Activated naive CD4-positive, alpha-beta T cell (primary cell): Measurements from ENCODE around the gene RWDD1.
A peak's percentile ranks its signal among the peaks of the same experiment; 100 is the strongest.
"Not testable (repeated sequence)": the region's sequence is repeated elsewhere in the genome, so short reads cannot be mapped to it uniquely, and the experiment has no call there.

Experiments used
- DNase-seq, 4 experiments: peaks; one replicate each; lab custom pipeline; 2025; lab: John Stamatoyannopoulos, UW

RWDD1 gene

DNA sequence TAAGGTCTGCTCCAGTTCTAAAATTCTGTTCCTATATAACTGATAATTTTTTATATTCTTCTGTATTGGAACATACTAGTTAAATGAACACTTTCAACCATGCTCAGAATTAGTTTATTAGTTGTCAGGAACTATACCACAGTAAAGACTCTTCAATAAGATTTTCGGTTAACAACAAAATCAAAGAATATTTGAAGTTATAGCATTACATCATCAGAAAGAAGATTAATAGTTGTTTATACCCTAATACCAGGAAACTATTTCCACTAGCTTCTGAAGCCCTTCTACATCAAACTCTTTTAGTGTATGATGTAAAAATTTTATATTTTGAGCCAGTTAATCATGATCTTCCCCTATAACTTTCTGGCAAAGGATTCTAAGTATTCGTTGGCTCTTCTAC lies 11.2 kb upstream of the RWDD1 start:
- DNase-seq: no peak

DNA sequence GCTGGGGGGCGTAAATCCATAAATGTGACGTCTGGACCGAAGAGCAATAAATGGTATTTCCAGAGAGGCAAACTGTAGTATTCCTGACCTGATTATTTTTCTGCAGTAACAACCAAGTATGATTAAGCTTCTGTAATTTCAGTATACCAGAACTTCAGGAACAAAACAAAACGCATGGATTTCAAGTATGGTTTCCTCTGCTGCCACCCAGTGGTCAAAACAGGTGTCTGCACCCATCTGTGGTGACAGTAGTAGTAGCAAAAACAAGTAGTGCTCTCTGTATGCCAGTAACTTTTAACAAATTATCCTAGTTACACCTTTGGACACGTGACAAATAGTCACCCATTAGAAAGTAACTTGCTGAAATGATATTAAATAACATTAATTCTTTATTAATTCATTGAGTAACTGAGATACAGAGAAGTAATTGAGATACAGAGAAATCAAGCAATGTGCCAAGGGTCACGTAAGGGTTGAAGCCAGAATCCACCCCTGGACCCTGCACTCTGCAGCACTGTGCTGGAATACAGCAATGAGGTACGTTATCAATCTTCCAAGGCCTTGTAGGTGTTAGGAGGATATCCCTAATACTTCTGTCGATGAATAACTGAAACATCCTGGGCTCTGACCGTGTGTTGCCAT lies 9.8 kb upstream of the RWDD1 start:
- DNase-seq: peak; percentile 5 to 44 (median 27)

DNA sequence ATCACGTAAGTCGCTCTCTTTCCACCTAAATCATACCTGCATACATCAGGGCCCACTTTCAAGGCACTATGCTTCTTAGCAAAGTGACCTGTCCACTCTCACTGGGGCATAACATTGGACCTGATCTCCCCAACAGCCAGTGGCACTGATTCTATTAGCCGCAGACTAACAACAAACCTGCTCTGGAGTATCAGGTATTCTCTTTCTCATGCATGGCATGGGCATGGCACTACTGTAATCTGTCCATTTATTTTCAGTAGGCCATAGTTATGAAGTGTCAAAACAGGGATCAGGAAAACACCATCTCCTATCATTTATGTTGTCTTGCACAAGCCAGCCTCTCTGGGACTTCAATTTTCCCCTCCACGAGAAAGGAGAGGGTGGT lies 9.3 kb upstream of the RWDD1 start:
- no peak for DNase-seq

DNA sequence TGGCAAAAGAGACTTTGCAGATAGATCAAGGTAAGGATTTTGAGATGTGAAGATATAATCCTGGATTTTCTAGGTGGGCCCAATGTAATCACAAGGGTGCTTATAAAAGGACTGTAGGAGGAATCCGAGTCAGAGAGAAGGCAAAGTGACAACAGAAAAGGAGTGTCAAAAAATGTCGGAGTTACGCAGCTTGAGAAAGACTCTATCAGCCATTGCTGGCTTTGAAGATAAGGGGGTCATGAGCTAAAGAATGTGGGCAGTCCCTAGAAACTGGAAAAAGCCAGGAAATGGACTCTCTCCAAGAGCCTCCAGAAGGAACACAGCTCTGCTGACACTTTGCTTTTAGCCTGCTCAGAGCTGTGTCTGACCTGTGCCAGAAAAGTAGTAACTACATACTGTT lies 8.7 kb upstream of the RWDD1 start:
- DNase-seq: no peak

DNA sequence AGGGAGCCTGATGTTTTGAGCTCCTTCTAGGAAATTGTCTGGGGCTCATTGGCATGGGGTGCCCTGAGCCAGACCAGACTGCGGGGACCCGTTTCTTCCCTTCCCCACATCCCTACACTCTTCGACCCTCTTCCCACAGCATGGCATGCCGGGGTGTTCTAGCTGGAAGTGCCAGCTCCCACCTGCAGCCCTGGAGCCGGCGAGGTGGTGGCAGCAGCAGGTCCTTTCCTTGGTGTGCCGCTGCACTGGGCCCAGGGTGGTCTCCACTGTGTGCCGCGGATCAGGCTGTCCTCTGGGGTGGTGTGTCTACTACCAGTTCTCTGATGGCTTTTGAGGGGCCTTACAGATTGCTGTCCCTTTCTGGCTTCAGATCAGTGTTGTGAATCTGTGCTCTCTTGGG lies 7.5 kb upstream of the RWDD1 start:
- no peak for DNase-seq

DNA sequence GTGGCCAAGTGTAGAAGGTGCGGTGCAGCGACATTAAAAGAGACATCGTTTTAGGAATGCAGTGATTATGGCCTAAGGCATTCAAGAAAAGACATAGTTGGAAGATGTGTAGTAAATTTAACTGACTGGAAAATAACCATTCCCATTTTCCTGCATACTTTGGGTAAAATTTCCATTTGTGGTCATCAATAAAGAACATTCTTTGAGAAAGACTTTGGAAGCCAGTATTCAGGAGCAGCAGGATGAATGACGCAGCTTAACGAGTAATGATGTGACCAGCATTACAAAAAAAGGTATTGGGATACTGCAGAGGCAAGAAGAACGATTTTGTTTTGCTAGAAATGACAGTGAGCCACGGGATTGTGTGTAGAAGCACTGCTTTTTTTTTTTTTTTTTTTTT lies 7.0 kb upstream of the RWDD1 start:
- DNase-seq: no peak

DNA sequence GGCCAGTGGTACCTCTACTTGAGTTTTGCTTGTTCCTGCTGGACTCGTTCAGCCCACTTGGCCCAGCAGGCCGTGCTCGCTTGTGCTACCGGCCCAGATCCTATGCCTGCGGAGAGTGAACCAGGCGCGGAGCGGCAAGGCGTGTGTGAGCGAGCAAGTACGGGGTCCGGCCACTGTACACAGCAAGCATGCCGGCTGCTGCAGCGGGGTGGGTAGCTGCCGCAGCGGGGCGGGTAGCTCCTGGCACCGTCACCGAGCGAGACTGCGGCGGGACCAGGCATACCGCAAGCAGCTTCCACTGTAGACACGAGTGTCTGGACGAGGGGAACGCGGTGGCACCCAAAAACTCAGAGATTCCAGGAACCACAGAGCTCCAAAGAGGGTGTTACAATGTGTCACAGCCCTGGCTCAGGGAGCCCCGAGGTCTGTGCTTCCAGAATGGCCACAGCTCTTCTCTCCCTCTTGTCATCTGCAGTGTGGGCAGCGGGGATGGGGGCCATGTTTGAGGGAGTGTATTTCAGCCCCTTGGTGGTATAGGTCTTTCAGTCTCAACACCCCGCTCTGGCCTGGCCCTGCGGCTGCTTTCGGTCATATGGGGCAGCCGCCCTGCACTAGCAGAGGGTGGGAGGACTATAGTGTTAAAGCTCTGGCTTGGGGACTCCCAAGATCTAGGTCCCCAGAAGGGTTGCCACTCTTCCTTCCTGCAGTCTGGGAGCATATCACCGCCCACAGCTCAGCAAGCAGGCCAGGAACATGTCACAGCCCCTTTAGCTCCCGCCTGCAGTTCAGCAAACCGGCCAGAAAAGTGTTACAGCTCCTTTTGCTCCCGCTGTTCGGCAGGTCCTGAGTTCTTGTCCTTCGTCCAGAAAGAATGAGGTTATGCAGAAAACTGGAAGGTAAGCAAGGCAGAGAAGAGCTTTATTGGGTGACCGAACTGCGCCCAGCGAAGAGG lies 6.1 kb upstream of the RWDD1 start:
- peak in 1 of 4 experiments; percentile 8 for DNase-seq

DNA sequence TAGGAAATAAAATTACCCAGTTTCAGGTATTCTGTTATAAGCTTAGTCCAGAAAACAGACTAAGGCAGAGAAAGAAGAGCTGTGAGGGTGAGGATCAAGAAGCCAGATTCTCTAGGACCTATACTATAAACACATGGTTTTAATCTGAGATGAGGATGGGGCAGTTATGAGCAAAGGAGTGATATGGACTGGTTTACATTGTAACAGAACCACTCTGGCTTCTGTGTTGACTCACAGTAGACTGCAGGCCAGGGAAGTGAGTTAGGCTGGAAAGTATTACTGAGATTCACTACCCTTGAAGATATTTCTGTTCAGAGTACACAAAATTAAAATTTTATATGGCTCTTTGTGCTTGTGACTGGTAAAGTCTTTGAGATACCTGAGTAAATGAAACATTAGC lies 3.2 kb upstream of the RWDD1 start:
- no peak for DNase-seq

DNA sequence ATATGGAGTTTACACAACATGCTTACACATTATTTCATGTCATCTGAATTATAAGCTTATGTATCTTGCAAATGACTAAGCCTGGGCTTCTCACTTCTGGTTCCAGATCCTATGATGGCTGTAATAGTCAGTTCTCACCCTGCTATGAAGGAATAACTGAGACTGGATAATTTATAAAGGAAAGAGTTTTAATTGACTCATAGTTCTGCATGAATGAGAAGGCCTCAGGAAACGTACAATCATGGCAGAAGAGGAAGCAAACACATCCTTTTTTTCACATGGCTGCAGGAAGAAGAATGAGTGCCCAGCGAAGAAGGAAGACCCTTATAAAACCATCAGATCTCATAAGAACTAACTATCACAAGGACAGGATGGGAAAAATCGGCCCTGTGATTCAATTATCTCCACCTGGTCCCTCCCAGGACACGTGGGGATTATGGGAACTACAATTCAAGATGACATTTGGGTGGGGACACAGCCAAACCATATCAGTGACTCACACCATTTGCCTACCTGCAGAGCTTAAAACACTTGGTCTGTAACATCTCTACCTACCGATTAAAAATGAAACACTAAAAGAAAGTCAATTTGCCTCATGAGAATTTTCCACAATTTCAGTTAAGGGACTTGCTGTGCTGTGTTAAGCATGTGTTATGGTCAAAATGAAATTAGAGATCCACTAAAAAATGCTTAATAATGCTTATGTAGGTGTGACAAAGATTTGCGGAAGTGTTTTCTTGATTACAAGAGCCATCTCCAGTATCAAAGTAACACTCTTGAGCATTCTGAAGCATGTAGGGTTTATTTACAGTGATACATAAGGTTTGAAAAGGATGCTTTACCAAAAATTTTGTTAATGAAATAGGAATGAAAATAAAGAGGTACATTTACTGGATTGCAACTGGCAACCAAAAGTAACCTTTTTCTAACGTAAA lies 2.2 kb upstream of the RWDD1 start:
- DNase-seq: no peak

DNA sequence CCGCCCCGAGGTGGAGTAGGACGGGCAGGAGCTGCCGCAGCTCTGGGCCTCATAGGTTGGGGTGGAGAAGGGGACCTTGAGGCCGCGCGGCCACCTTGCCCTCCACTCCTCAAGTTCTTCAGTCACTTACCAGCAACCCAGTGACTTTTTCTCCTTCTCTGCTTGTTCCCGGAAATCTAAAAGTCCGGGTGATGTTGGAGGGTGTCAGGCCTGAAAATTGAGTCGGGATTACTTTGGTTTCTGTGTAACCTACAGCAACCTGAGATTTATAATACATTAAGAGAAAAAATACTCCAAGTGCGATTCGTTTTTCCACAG lies 338 bp downstream of the RWDD1 start:
- no peak for DNase-seq

DNA sequence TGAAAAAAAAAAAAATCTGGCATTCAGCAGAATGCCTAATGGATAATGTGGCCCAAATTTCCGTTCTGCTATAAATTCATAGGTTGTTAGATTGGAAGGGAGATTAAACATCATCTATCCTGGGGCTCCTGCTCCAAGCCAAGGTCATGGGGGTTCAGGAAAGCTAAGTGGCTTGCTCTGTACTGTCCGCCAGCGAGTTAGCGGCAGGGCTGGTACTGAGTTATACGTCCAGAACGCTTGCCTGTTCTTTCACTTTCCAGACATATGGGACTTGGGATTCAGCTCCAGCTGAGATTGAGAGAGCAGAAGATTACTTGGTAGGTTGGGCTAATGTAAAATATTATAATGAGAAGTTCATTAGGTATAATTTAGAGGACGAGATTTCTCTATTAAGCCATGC lies 858 bp downstream of the RWDD1 start:
- DNase-seq: no peak

DNA sequence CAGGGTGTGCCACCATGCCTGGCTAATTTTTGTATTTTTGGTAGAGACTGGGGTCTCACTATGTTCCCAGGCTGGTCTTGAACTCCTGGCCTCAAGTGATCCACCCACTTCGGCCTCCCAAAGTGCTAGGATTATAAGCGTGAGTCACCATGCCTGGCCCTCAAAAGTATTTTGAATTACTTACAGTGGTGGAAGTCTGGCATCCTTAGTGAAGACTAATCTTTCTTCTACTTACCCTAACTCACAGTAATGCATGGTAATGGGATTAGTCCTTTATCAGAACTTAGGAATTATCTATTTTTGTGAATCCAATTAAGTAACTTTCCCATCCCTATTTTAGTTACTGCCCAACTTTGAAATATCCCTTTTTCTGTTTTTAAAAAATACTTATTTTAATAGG lies 3.9 kb downstream of the RWDD1 start:
- no peak for DNase-seq

DNA sequence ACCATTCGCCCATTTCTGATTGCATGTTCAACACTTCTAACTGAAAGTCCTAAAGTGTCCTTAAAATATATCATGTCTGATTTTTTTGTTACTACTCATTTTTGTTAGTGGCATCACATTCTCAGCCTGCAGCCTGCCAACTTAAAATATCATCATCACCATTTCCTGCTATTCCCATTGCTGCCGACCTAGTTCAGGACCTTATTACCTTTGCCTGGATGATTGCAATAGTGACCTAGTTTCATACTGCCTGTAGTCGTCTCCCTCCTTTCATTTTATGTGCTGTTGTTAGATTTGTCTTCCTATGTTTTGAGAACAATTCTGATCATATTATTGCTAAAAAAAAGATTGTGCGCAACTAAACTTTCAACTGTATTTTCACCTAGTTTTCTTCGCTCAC lies 6.2 kb downstream of the RWDD1 start:
- no peak for DNase-seq

DNA sequence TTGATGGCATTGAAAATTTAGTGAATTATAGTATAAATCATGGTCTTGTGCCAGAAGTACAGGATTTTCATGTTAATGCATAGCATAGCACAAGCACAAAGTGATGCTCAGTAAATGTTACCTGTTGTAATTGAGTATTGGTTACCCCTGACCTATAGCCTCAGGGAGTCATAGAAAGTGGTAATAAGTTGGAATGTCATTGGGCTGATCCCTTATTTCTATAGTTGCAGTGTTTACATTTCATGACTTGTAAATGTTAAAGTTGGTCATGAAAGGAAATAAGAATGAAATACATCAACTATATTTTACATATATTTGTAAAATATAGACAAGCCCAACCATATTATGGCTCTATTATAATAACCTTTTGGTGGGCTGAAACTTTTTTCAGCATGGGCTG lies 7.0 kb downstream of the RWDD1 start:
- DNase-seq: no peak

DNA sequence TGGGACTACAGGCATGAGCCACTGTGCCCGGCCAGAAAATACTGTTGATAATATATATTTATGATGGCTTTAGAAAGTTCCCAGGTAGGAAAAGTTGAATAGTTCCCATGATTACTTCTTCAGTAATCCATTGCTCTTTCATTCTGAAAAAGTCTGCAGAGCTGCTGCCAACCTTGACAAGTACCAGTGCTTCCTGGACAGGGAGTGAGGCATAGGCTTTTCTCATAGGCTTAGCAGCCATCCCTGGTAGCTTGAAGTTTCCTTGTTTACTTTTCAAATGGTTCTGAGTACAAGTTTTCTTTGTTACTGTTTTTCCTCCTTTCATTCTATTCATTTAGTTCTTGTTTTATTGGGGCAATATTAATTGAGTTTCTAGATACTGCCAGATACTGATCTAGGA lies 7.8 kb downstream of the RWDD1 start:
- no peak for DNase-seq

DNA sequence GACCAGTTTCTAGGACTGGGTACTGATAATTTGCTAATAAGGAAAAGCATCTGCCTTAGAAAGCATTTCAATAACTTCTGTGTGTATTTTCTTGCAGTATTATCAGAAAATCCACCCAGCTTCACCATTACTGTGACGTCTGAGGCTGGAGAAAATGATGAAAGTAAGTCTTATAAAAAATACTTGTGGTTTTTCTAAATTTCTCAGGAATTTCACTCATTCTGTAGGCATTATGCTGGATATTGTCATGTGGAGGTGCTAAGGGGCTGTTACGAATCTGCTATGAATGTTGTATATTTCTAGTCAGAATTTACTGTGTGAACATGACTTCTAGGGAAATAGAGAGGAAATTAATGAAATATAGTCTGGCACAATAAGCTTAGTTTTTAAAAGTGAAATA lies 8.9 kb downstream of the RWDD1 start:
- no peak for DNase-seq

DNA sequence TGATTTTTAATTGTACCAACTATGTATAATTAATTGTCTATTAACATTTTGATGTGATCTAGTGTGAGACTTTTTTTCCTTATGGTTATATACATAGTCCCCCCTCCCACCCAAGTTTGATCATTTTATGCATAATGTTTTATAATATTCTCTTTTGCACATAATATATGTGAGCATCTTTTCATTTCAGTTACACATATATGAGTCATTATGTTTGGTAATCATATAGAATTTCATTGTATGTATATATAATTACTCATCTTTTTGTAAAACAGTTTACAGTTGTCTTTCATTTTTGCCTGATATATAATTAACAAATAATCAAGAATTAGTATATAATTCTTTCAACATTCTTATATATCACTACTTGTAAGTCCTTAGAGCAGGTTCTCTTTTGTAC lies 15.0 kb downstream of the RWDD1 start:
- no peak for DNase-seq

DNA sequence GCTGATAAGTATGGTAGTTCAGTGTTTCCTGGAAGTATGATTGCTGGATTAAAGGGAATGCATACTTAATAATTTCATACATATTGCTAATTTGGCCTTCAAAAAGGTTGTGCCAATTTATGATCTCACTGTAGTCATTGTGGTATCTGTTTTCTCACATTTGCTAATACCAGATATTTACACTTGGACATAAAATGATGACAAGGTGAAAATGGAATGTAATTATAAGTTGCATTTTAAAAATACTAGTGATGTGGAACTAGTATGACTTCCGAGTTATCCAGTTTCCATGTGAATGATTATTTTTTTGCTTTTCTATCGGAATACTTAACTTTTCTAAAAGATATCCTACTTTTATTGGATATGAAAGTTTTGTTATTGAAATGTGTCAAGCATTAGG lies 15.4 kb downstream of the RWDD1 start:
- no peak for DNase-seq

DNA sequence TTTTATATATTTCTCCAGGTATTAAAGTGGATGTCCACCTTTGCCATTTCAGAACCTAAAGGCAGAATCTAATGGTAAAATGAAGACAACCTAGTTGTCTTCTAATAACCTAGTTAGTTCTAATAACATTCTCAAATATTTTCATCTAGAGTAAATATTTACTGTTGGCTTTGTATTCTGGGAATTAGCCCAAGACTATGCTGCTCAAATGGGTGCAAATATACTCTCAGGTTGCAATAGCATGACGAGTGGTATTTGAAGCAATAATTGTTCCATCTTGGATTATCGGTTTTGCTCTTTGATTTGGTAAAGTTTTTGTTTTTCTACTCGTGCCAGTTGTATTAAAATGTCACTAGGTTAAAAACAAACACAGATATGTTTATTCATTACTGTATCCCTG lies 23.9 kb downstream of the RWDD1 start:
- DNase-seq: no peak

DNA sequence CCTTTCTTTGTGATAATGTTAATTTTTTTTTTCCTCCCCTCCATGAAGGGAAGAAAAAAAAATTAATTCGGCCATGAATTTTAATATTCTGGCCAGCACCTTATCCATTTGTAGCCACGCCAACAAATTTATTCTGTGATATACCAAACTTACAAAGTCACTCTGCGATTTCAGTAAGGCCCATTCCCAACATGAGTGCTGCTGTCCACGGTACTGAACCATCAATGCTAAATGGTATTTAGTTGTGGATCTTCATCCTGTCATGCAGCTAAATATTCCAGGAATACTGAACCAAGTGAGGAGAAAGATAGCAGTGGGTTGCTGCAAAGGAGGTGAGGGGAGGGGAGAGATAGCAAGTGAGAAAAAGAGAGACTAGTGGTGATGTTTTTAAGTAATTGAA lies 25.5 kb downstream of the RWDD1 start:
- DNase-seq: no peak

DNA sequence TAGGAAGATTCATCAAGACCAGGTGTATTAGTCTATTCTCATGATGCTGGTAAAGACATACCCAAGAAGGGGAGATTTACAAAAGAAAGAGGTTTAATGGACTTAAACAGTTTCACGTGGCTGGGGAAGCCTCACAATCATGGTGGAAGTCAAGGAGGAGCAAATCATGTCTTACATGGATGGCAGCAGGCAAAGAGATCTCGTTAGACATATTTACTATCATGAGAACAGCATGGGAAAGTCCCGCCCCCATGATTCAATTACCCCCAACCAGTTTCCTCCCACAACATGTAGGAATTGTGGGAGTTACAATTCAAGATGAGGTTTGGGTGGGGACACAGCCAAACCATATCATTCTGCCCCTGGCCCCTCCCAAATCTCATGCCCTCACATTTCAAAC lies 32.6 kb downstream of the RWDD1 start:
- not testable (repeated sequence) for DNase-seq

DNA sequence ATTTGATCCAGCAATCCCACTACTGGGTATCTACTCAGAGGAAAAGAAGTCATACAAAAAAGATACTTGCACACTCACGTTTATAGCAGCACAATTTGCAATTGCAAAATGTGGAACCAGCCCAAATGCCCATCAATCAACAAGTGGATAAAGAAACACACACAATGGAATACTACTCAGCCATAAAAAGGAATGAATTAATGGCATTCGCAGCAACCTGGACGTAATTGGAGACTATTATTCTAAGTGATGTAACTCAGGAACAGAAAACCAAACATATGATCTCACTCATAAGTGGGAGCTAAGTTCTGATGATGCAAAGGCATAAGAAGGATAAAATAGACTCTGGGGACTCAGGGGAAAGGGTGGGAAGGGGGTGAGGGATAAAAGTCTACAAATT lies 33.6 kb downstream of the RWDD1 start:
- not testable (repeated sequence) for DNase-seq

DNA sequence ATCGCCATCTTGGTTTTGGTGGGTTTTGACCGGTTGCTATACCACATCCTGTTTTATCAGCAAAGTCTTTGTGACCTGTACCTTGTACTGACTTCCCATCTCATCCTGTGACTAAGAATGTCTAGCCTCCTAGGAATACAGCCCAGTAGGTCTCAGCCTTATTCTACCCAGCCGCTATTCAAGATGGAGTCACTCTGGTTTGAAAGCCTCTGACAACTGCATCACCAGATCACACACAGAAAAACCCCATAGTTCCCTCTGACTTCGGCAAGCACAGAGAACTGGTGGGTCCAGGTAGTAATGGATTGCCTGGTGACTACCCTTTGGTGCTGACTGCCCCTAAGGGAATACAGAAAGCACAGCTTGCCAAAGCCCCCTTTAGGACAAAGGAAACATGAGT lies 34.6 kb downstream of the RWDD1 start:
- DNase-seq: no peak
